Stimulated activated naive CD4-positive, alpha-beta T cell treated with Interleukin-2 at 50 U/mL for 16 hours (primary cell): ENCODE results near the gene UGT1A10.

Experiments used
- DNase-seq: peaks from one replicate; lab custom pipeline; 2025; lab: John Stamatoyannopoulos, UW

Gene UGT1A10

GRCh38 chr2:233773854-233774253 is 137.6 kb downstream of the UGT1A10 start:
- DNase-seq: no peak

- DNase-seq: no peak
Measured at GRCh38 chr2:233775414-233775813, 139.2 kb downstream of the UGT1A10 start.

- no peak for DNase-seq
Measured at GRCh38 chr2:233778030-233778429, 141.8 kb downstream of the UGT1A10 start, which contains the start of gene MROH2A. TSS of gene MROH2A (plus strand) at chr2:233778330. CDS start at chr2:233779359, 1,029 bp downstream.

- no peak for DNase-seq
Measured at GRCh38 chr2:233779722-233780121, 143.5 kb downstream of the UGT1A10 start.

GRCh38 chr2:233780771-233781170 is 144.5 kb downstream of the UGT1A10 start:
- no peak for DNase-seq

- no peak for DNase-seq
Measured at GRCh38 chr2:233789554-233789953, 153.3 kb downstream of the UGT1A10 start.

- no peak for DNase-seq
Measured at GRCh38 chr2:233791151-233791882, 155.1 kb downstream of the UGT1A10 start.

GRCh38 chr2:233791883-233792329 is 155.7 kb downstream of the UGT1A10 start:
- no peak for DNase-seq

- DNase-seq: no peak
Measured at GRCh38 chr2:233792720-233793119, 156.5 kb downstream of the UGT1A10 start.

GRCh38 chr2:233793465-233794127 is 157.3 kb downstream of the UGT1A10 start:
- no peak for DNase-seq

GRCh38 chr2:233794128-233794658 is 157.9 kb downstream of the UGT1A10 start:
- no peak for DNase-seq

GRCh38 chr2:233795735-233796171 is 159.5 kb downstream of the UGT1A10 start:
- no peak for DNase-seq

- no peak for DNase-seq
Measured at GRCh38 chr2:233796254-233796653, 160.0 kb downstream of the UGT1A10 start.

GRCh38 chr2:233798335-233799086 is 162.3 kb downstream of the UGT1A10 start:
- no peak for DNase-seq

- DNase-seq: no peak
Measured at GRCh38 chr2:233799087-233799665, 162.9 kb downstream of the UGT1A10 start.

- no peak for DNase-seq
Measured at GRCh38 chr2:233799716-233800115, 163.5 kb downstream of the UGT1A10 start.

- DNase-seq: no peak
Measured at GRCh38 chr2:233800208-233800607, 164.0 kb downstream of the UGT1A10 start.

- DNase-seq: no peak
Measured at GRCh38 chr2:233801357-233802131, 165.3 kb downstream of the UGT1A10 start.

- DNase-seq: no peak
Measured at GRCh38 chr2:233802132-233802815, 166.0 kb downstream of the UGT1A10 start.

GRCh38 chr2:233803292-233803911 is 167.2 kb downstream of the UGT1A10 start:
- no peak for DNase-seq
